ENCODE results near the gene SNAPC5.

The SNAPC5 gene

DNA sequence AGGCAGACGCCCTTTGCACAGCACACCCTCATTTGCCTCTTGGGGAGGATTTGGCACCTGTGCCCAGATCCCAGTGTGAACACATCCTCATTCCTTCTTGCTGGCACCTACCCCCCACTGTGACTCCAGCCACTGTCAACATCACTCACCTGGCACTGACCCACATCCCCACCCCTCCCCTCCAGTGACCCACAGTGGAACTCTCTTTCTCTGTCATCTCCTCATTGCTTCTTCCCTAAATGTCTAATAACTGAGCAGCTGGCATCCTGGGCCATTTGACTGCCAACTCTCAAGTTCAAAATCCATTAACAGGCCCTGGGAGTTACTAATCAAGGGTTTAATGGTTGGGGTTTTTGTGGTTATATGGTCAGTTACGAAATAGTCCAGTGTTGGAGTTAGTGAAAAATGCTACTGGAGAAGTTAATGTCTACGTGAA, 14.4 kb downstream of the SNAPC5 start:
- H3K4me1 ChIP-seq: no peaks in the 10 kb centered on the region
- H3K9me3 ChIP-seq (ENCODE audit: control insufficient read depth, low read length): no peaks in the 10 kb centered on the region
- no peak overlapping the region for H3K4me3 ChIP-seq (ENCODE audit: low read depth, low read length)
- H2AFZ ChIP-seq: no peak overlapping the region
- TF ChIP-seq, protein P1, sequence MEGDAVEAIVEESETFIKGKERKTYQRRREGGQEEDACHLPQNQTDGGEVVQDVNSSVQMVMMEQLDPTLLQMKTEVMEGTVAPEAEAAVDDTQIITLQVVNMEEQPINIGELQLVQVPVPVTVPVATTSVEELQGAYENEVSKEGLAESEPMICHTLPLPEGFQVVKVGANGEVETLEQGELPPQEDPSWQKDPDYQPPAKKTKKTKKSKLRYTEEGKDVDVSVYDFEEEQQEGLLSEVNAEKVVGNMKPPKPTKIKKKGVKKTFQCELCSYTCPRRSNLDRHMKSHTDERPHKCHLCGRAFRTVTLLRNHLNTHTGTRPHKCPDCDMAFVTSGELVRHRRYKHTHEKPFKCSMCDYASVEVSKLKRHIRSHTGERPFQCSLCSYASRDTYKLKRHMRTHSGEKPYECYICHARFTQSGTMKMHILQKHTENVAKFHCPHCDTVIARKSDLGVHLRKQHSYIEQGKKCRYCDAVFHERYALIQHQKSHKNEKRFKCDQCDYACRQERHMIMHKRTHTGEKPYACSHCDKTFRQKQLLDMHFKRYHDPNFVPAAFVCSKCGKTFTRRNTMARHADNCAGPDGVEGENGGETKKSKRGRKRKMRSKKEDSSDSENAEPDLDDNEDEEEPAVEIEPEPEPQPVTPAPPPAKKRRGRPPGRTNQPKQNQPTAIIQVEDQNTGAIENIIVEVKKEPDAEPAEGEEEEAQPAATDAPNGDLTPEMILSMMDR (IDR thresholded peaks at IDR 0.05): no peak
- H3K79me2 ChIP-seq: no peaks in the 10 kb centered on the region
- no peak overlapping the region for H3K27ac ChIP-seq
- H3K9ac ChIP-seq: no peak overlapping the region
- H3K27me3 ChIP-seq (ENCODE audit: control insufficient read depth, insufficient read depth, low read length): no peaks in the 10 kb centered on the region
- no peak overlapping the region for H3K4me2 ChIP-seq (ENCODE audit: low read length)
- H3K36me3 ChIP-seq (ENCODE audit: control insufficient read depth, insufficient read depth, low read length): no peaks in the 10 kb centered on the region

DNA sequence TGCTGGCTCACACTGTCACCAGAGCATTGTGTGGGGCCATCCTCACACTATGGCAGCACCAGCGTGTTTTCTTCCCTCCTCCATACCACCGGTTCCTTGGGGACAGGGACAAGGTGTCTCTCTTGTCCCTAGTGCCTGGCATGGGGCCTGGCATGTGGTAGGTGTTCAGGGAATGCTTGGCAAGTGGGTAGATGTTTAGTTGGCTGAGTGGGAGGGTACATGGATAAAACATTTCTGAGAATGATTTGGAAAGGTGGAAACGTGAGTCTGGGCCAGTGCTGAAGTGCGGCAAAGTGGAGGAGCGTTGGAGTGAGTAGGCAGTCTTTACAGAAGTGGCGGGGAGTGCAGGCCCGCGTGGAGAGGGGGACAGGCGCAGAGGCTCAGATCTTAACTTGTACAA, 15.0 kb downstream of the SNAPC5 start:
- H3K4me3 ChIP-seq (ENCODE audit: low read depth, low read length): no peak overlapping the region
- no peak overlapping the region for H3K27ac ChIP-seq
- H3K4me2 ChIP-seq (ENCODE audit: low read length): no peak overlapping the region
- no peaks in the 10 kb centered on the region for H3K27me3 ChIP-seq (ENCODE audit: control insufficient read depth, insufficient read depth, low read length)
- no peaks in the 10 kb centered on the region for H3K9me3 ChIP-seq (ENCODE audit: control insufficient read depth, low read length)
- H3K9ac ChIP-seq: no peak overlapping the region
- H3K4me1 ChIP-seq: no peaks in the 10 kb centered on the region
- no peaks in the 10 kb centered on the region for H3K36me3 ChIP-seq (ENCODE audit: control insufficient read depth, insufficient read depth, low read length)
- TF ChIP-seq, protein P1 (IDR thresholded peaks at IDR 0.05): no peak
- H3K79me2 ChIP-seq: no peaks in the 10 kb centered on the region
- H2AFZ ChIP-seq: no peak overlapping the region

- no peak overlapping the region for H3K4me3 ChIP-seq (ENCODE audit: low read depth, low read length)
- no peaks in the 10 kb centered on the region for H3K9me3 ChIP-seq (ENCODE audit: control insufficient read depth, low read length)
- H3K4me2 ChIP-seq (ENCODE audit: low read length): no peak overlapping the region
- H2AFZ ChIP-seq: no peak overlapping the region
- no peak overlapping the region for H3K27ac ChIP-seq
- H3K27me3 ChIP-seq (ENCODE audit: control insufficient read depth, insufficient read depth, low read length): no peaks in the 10 kb centered on the region
- no peaks in the 10 kb centered on the region for H3K36me3 ChIP-seq (ENCODE audit: control insufficient read depth, insufficient read depth, low read length)
- no peak overlapping the region for H3K9ac ChIP-seq
- no peaks in the 10 kb centered on the region for H3K79me2 ChIP-seq
- H3K4me1 ChIP-seq: no peaks in the 10 kb centered on the region
- TF ChIP-seq, protein P1 (IDR thresholded peaks at IDR 0.05): no peak
Observed at GRCh38 chr15:66481107-66481856, 16.3 kb downstream of the SNAPC5 start.

DNA sequence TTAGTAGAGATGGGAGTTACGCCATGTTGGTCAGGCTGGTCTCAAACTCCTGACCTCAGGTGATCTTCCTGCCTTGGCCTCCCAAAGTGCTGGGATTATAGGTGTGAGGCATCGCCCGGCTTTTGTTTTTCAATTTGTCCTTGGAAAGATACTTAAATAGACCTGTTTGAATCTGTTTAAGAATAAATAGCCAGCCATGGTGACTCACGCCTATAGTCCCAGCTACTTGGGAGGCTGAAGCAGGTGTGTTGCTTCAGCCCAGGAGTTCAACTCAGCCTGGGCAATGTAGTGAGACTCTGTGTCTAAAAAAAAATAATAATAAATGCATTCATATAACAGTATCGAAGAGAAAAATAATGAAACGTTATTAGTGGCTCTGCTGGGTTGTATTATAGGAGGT, 17.3 kb downstream of the SNAPC5 start:
- H3K27me3 ChIP-seq (ENCODE audit: control insufficient read depth, insufficient read depth, low read length): no peaks in the 10 kb centered on the region
- H3K4me2 ChIP-seq (ENCODE audit: low read length): no peak overlapping the region
- no peaks in the 10 kb centered on the region for H3K9me3 ChIP-seq (ENCODE audit: control insufficient read depth, low read length)
- no peaks in the 10 kb centered on the region for H3K79me2 ChIP-seq
- no peak overlapping the region for H3K27ac ChIP-seq
- H3K4me1 ChIP-seq: no peaks in the 10 kb centered on the region
- H3K36me3 ChIP-seq (ENCODE audit: control insufficient read depth, insufficient read depth, low read length): no peaks in the 10 kb centered on the region
- TF ChIP-seq, protein P1 (IDR thresholded peaks at IDR 0.05): no peak
- no peak overlapping the region for H3K9ac ChIP-seq
- no peak overlapping the region for H3K4me3 ChIP-seq (ENCODE audit: low read depth, low read length)
- no peak overlapping the region for H2AFZ ChIP-seq

- no peak overlapping the region for H3K4me2 ChIP-seq (ENCODE audit: low read length)
- H3K27me3 ChIP-seq (ENCODE audit: control insufficient read depth, insufficient read depth, low read length): no peaks in the 10 kb centered on the region
- no peaks in the 10 kb centered on the region for H3K36me3 ChIP-seq (ENCODE audit: control insufficient read depth, insufficient read depth, low read length)
- no peak overlapping the region for H3K4me3 ChIP-seq (ENCODE audit: low read depth, low read length)
- no peaks in the 10 kb centered on the region for H3K4me1 ChIP-seq
- H3K9me3 ChIP-seq (ENCODE audit: control insufficient read depth, low read length): no peaks in the 10 kb centered on the region
- no peak overlapping the region for H3K27ac ChIP-seq
- H3K79me2 ChIP-seq: no peaks in the 10 kb centered on the region
- TF ChIP-seq, protein P1 (IDR thresholded peaks at IDR 0.05): no peak
- no peak overlapping the region for H2AFZ ChIP-seq
- H3K9ac ChIP-seq: no peak overlapping the region
Observed at GRCh38 chr15:66477011-66477410, 20.6 kb downstream of the SNAPC5 start.

All from parathyroid adenoma (tissue), 2 donors.